Astrocyte (in vitro differentiated cells and primary cell): ENCODE measurements around the gene ZNF827. TPM values are rescaled to one million over a fixed set of nuclear protein-coding genes. Genes with fewer than 3 reads are reported as not detected.

Experiments used
- DNase-seq: peaks from one replicate; pipeline ENCODE4 v3.0.0-alpha.2; 2010; ENCODE audit warnings: low read depth
- FAIRE-seq: peaks from 2 replicates; lab custom pipeline; 2011; peaks lifted over from hg19 to GRCh38; lab: Jason Lieb, UNC
- H2AFZ ChIP-seq: 2 replicates; pipeline ENCODE4 v1.6.0; 2012; ENCODE audit warnings: low read depth, low read length, inconsistent platforms
- H3K27ac ChIP-seq: 2 replicates; pipeline ENCODE4 v1.5.1; 2011; ENCODE audit warnings: low read depth, low read length, inconsistent platforms
- H3K27me3 ChIP-seq: 2 replicates; pipeline ENCODE4 v1.6.0; 2011; ENCODE audit warnings: low read length, inconsistent platforms; ENCODE audit not compliant: insufficient read depth
- H3K36me3 ChIP-seq: 2 replicates; pipeline ENCODE4 v1.5.1; 2011; ENCODE audit warnings: low read length, inconsistent platforms; ENCODE audit not compliant: insufficient read depth
- H3K4me1 ChIP-seq: 2 replicates; pipeline ENCODE4 v1.5.1; 2011; ENCODE audit warnings: low read length, inconsistent platforms; ENCODE audit not compliant: insufficient read depth
- H3K4me2 ChIP-seq: 2 replicates; pipeline ENCODE4 v1.6.0; 2012; ENCODE audit warnings: low read length, inconsistent platforms
- H3K4me3 ChIP-seq: 2 replicates; pipeline ENCODE4 v1.5.1; 2011; ENCODE audit warnings: low read depth, mild to moderate bottlenecking, low read length, inconsistent platforms; ENCODE audit not compliant: insufficient read depth
- H3K79me2 ChIP-seq: 2 replicates; pipeline ENCODE4 v1.6.0; 2012; ENCODE audit warnings: mild to moderate bottlenecking, low read length, inconsistent platforms; ENCODE audit not compliant: insufficient read depth
- H3K9ac ChIP-seq: 2 replicates; pipeline ENCODE4 v1.6.0; 2012; ENCODE audit warnings: mild to moderate bottlenecking, low read length, inconsistent platforms
- H3K9me3 ChIP-seq: 2 replicates; pipeline ENCODE4 v1.5.1; 2012; ENCODE audit warnings: low read depth, mild to moderate bottlenecking, low read length, inconsistent platforms; ENCODE audit not compliant: insufficient read depth
- H4K20me1 ChIP-seq: 2 replicates; pipeline ENCODE4 v1.6.0; 2012; ENCODE audit warnings: low read length, inconsistent platforms; ENCODE audit not compliant: insufficient read depth
- H3K27ac Mint-ChIP-seq: one replicate; pipeline ENCODE4 v1.8.0; 2021; ENCODE audit warnings: mild to moderate bottlenecking, mixed read lengths; ENCODE audit not compliant: unreplicated experiment
- H3K27me3 Mint-ChIP-seq: one replicate; pipeline ENCODE4 v1.8.0; 2021; ENCODE audit warnings: low read depth, mixed read lengths; ENCODE audit not compliant: unreplicated experiment
- H3K36me3 Mint-ChIP-seq: one replicate; pipeline ENCODE4 v1.8.0; 2021; ENCODE audit warnings: low read depth, mixed read lengths; ENCODE audit not compliant: unreplicated experiment
- H3K4me1 Mint-ChIP-seq: one replicate; pipeline ENCODE4 v1.8.0; 2021; ENCODE audit warnings: low read depth, mixed read lengths; ENCODE audit not compliant: unreplicated experiment
- H3K4me3 Mint-ChIP-seq: one replicate; pipeline ENCODE4 v1.8.0; 2021; ENCODE audit warnings: mild to moderate bottlenecking, moderate library complexity, mixed read lengths; ENCODE audit not compliant: unreplicated experiment
- H3K9me3 Mint-ChIP-seq: one replicate; pipeline ENCODE4 v1.8.0; 2021; ENCODE audit warnings: mild to moderate bottlenecking, mixed read lengths; ENCODE audit not compliant: unreplicated experiment
- EZH2 ChIP-seq: IDR thresholded peaks from 2 replicates; pipeline ENCODE4 v1.6.1; 2012; ENCODE audit warnings: mild to moderate bottlenecking, low read length, inconsistent platforms; ENCODE audit not compliant: insufficient read depth
- total RNA-seq: library from RNA; stranded (reverse); gene quantifications from 2 replicates; pipeline ENCODE4 v1.2.1, GENCODE V29; 2021
- TF ChIP-seq, protein P1 (sequence below): IDR thresholded peaks from 2 replicates; pipeline ENCODE4 v1.5.1; 2011; ENCODE audit warnings: low read depth, mild to moderate bottlenecking, inconsistent platforms, low read length, moderate library complexity; ENCODE audit not compliant: insufficient read depth

The ZNF827 gene
- total RNA-seq, 1 donor from 2014 or later: 39.7 TPM

DNA sequence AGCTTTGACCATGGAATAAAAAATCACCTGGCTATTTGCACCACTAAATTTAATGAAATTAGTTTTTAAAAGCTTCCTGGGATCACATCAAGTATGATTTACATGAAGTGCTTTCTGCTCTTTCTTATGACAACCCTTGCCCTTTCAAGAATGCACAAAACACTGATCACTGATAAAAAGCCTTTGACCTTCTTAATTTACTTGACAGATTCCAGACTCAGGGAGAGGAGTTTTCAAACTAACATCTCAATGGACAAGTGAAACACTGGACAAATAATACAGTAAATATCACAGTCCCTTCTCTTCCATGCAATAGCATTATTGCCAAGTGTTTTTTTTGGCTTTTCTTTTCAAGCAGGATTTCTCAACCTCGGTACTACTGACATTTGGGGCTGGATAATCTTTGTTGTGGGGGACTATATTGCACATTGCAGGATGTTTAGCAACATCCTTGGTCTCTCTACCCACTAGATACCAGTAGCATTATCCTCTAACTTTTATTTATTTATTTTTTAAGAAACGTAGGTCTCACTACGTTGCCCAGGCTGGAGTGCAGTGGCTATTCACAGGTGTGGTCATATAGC lies 86.3 kb downstream of the ZNF827 start:
- Histone ChIP-seq H3K27me3 (no peaks in the 10 kb centered on the region), H3K79me2 (peaks cover 6% of the 10 kb centered on the region), H3K9ac (no peak overlapping the region), H3K9me3 (no peaks in the 10 kb centered on the region), H3K36me3 (no peaks in the 10 kb centered on the region), H2AFZ (no peak overlapping the region), H4K20me1 (peaks cover 14% of the 10 kb centered on the region), H3K4me3 (no peak overlapping the region), H3K4me2 (no peak overlapping the region), H3K27ac (no peak overlapping the region), H3K4me1 (peaks cover 4% of the 10 kb centered on the region)
- H3K27me3 Mint-ChIP-seq: no peaks in the 10 kb centered on the region
- no peak overlapping the region for H3K4me3 Mint-ChIP-seq
- peaks cover 9% of the 10 kb centered on the region for H3K36me3 Mint-ChIP-seq
- no peak overlapping the region for H3K27ac Mint-ChIP-seq
- peaks cover 8% of the 10 kb centered on the region for H3K4me1 Mint-ChIP-seq
- TF ChIP-seq, protein P1, sequence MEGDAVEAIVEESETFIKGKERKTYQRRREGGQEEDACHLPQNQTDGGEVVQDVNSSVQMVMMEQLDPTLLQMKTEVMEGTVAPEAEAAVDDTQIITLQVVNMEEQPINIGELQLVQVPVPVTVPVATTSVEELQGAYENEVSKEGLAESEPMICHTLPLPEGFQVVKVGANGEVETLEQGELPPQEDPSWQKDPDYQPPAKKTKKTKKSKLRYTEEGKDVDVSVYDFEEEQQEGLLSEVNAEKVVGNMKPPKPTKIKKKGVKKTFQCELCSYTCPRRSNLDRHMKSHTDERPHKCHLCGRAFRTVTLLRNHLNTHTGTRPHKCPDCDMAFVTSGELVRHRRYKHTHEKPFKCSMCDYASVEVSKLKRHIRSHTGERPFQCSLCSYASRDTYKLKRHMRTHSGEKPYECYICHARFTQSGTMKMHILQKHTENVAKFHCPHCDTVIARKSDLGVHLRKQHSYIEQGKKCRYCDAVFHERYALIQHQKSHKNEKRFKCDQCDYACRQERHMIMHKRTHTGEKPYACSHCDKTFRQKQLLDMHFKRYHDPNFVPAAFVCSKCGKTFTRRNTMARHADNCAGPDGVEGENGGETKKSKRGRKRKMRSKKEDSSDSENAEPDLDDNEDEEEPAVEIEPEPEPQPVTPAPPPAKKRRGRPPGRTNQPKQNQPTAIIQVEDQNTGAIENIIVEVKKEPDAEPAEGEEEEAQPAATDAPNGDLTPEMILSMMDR: no peak
- FAIRE-seq: no peak
- no peak for DNase-seq
- no peaks in the 10 kb centered on the region for H3K9me3 Mint-ChIP-seq

DNA sequence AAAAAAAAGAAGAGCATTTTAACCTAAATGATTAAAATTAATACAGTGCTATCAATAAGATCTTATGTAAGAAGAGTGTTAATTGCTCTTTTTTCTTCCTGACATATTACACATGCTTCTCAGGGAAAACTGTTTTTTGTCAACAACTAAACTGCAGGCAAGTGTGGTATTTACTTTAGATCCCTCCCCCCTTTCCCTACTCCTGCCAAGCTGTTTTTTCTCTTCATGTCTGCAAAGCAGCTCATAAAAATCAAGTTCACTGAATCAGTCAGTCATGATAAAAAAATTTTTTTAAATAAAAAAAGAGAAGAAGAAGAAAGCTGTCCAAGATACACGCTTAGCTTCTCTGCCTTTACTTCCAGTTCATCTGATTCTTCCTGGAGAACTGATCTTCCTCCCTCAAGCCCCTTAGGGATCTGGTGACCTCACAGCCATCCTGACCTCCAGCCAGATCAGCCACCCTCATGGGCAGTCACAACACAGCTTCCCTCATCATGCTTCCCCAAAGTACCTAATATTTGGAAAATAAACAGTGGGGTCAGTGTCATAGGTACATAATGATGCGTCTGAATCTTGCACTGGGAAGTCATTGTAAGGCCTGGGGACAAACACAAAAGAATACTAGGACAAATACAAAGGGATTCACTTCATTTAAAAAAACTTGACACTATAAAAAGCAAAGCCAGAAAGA lies 87.0 kb downstream of the ZNF827 start:
- no peak for FAIRE-seq
- no peaks in the 10 kb centered on the region for H3K9me3 Mint-ChIP-seq

More for the DNA sequence above, 87.0 kb downstream of the ZNF827 start:
- no peak for DNase-seq
- Histone ChIP-seq H3K4me1 (peaks cover 4% of the 10 kb centered on the region), H3K27me3 (no peaks in the 10 kb centered on the region), H4K20me1 (peaks cover 14% of the 10 kb centered on the region), H3K4me3 (no peak overlapping the region), H3K9me3 (no peaks in the 10 kb centered on the region), H3K9ac (no peak overlapping the region), H3K27ac (no peak overlapping the region), H3K4me2 (no peak overlapping the region), H3K79me2 (peaks cover 6% of the 10 kb centered on the region), H2AFZ (no peak overlapping the region), H3K36me3 (no peaks in the 10 kb centered on the region)
- H3K4me1 Mint-ChIP-seq: peaks cover 8% of the 10 kb centered on the region
- H3K27ac Mint-ChIP-seq: no peak overlapping the region
- H3K27me3 Mint-ChIP-seq: no peaks in the 10 kb centered on the region
- peaks cover 9% of the 10 kb centered on the region for H3K36me3 Mint-ChIP-seq
- H3K4me3 Mint-ChIP-seq: no peak overlapping the region
- no peak for TF ChIP-seq EZH2
- TF ChIP-seq, protein P1: no peak
